ENCODE data around the gene F2. TPM values are rescaled to one million over a fixed set of nuclear protein-coding genes. Genes with fewer than 3 reads are reported as not detected.
A peak's percentile ranks its signal among the peaks of the same experiment; 100 is the strongest.
"Not testable (repeated sequence)": the region's sequence is repeated elsewhere in the genome, so short reads cannot be mapped to it uniquely, and the experiment has no call there.

Gene F2
- total RNA-seq, 1 donor from 2014 or later, result not detected

- H3K27me3 ChIP-seq (ENCODE audit: low read depth), result no peaks in the 10 kb centered on the region
- ATAC-seq (peak in 1 of 2 donors; percentile 1), DNase-seq (no peak)
- H3K4me3 ChIP-seq, result peak overlapping the region; percentile 98
- H3K36me3 ChIP-seq, result peaks cover 49% of the 10 kb centered on the region
- no peaks in the 10 kb centered on the region for H3K9me3 ChIP-seq
- H3K27ac ChIP-seq, result peak overlapping the region; percentile 93
- peaks cover 55% of the 10 kb centered on the region for H3K4me1 ChIP-seq
- no peak for TF ChIP-seq CTCF (IDR thresholded peaks at IDR 0.05)
- intact Hi-C loops (cut with DNase I), result no loop called here
These were observed 17.8 kb upstream of the F2 start for GRCh38 chr11:46701078-46701654.

GRCh38 chr11:46705070-46705688, 13.8 kb upstream of the F2 start:
- Histone ChIP-seq H3K27me3 (ENCODE audit: low read depth) (no peaks in the 10 kb centered on the region), H3K4me1 (peaks cover 20% of the 10 kb centered on the region), H3K9me3 (no peaks in the 10 kb centered on the region), H3K36me3 (peaks cover 52% of the 10 kb centered on the region), H3K4me3 (no peak overlapping the region), H3K27ac (no peak overlapping the region)
- intact Hi-C loops (cut with DNase I), result no loop called here
- no peak for DNase-seq
- TF ChIP-seq CTCF (IDR thresholded peaks at IDR 0.05), result no peak
- ATAC-seq, result no peak

GRCh38 chr11:46706886-46707285, 12.1 kb upstream of the F2 start:
- Histone ChIP-seq H3K4me1 (peaks cover 13% of the 10 kb centered on the region), H3K27ac (no peak overlapping the region), H3K27me3 (ENCODE audit: low read depth) (no peaks in the 10 kb centered on the region), H3K4me3 (no peak overlapping the region), H3K9me3 (no peaks in the 10 kb centered on the region), H3K36me3 (peaks cover 52% of the 10 kb centered on the region)
- no peak for ATAC-seq
- no peak for DNase-seq
- intact Hi-C loops (cut with DNase I), result no loop called here
- TF ChIP-seq CTCF (IDR thresholded peaks at IDR 0.05), result no peak

GRCh38 chr11:46709351-46709750, 9.7 kb upstream of the F2 start:
- DNase-seq; intact Hi-C loops (cut with DNase I); ATAC-seq; H3K27ac ChIP-seq; H3K27me3 ChIP-seq (ENCODE audit: low read depth); H3K9me3 ChIP-seq; H3K4me3 ChIP-seq; H3K4me1 ChIP-seq: not testable (repeated sequence)
- peaks cover 32% of the 10 kb centered on the region for H3K36me3 ChIP-seq

GRCh38 chr11:46710821-46711269, 8.2 kb upstream of the F2 start:
- DNase-seq, result no peak
- Histone ChIP-seq H3K27me3 (ENCODE audit: low read depth) (no peaks in the 10 kb centered on the region), H3K4me3 (no peak overlapping the region), H3K4me1 (no peaks in the 10 kb centered on the region), H3K27ac (peak overlapping the region; percentile 60), H3K36me3 (peaks cover 17% of the 10 kb centered on the region), H3K9me3 (no peaks in the 10 kb centered on the region)
- no peak for TF ChIP-seq CTCF (IDR thresholded peaks at IDR 0.05)
- intact Hi-C loops (cut with DNase I), result no loop called here
- ATAC-seq, result peak; percentile 50 to 75

- no peak for TF ChIP-seq CTCF (IDR thresholded peaks at IDR 0.05)
- H3K27me3 ChIP-seq (ENCODE audit: low read depth), result no peaks in the 10 kb centered on the region
- DNase-seq, result no peak
- H3K36me3 ChIP-seq, result peaks cover 12% of the 10 kb centered on the region
- intact Hi-C loops (cut with DNase I), result no loop called here
- H3K4me3 ChIP-seq, result no peak overlapping the region
- H3K27ac ChIP-seq, result peak overlapping the region; percentile 60
- no peaks in the 10 kb centered on the region for H3K9me3 ChIP-seq
- no peak for ATAC-seq
- no peaks in the 10 kb centered on the region for H3K4me1 ChIP-seq
These were observed 7.7 kb upstream of the F2 start for GRCh38 chr11:46711303-46711702.

Data from lower lobe of right lung (tissue), 2 donors.